Measurements from ENCODE around the gene COL17A1.

Gene COL17A1

DNA sequence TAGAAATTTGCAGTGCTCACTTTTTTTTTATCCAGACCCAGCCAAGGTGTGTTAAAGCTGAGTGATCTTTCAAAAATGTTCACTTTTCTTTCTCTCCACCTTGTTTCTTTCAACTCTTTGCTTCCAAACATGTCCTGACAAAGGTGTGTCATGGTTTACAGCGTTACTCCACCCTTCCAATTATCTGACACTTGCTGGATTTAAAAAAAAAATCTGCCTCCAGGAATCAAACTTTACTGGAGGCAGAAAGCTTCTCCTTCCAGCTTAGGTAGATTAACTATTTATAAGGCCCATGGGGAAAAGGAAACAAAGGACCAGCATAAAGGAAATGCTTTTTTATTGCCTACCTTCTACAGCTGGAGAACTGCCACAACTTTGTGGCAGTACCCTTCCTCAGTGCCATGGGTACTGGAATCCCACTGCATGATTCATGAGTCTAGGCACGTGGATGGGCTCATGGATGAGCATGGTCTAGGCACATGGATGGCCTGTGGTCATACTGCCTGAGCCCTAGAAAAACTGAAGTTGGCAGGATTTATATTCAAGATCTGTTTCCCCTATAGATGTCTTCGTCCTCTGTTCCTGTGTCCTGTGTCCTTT, at the start of gene COL17A1:
TSS of gene COL17A1 (minus strand) at position 80 of the 600 bp plus-strand sequence. CDS start 5,207 bp downstream, outside the sequence.
- DNase-seq: no peak

- DNase-seq: no peak
These were observed 44.4 kb upstream of the COL17A1 start for GRCh38 chr10:104130041-104130440.

GRCh38 chr10:104128214-104128613, 42.5 kb upstream of the COL17A1 start:
- DNase-seq: no peak

DNA sequence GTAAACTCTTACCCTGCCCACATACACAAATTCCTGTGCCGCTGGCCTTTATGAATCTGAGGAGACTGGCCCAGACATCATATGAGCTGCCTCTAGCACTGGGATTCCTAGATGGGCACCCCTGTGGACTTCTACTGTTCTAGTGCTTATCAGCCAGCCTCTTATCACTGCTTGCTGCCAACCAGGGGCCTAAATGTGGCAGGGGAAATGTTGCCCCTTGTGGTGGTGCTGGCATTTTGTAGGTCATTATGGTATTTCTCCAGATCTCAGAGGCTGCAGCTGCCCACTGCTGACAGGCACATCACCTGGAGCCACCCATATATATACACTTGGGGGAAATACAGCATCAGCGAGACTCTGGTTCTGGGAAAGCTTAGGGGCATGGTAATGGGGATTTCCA, 41.7 kb upstream of the COL17A1 start:
- peak; percentile 12 to 17 for DNase-seq

- peak in 1 of 2 donors; percentile 26 for DNase-seq
These were observed 37.7 kb upstream of the COL17A1 start for GRCh38 chr10:104123397-104123796.

GRCh38 chr10:104122225-104123107, 36.8 kb upstream of the COL17A1 start:
- DNase-seq: no peak

GRCh38 chr10:104121485-104122224, 36.0 kb upstream of the COL17A1 start, which contains the start of gene SFR1:
SFR1 (plus strand) TSS chr10:104122171; CDS start chr10:104122184, 13 bp downstream.
- peak; percentile 99 to 100 for DNase-seq

- peak; percentile 91 to 95 for DNase-seq
These were observed 35.3 kb upstream of the COL17A1 start for GRCh38 chr10:104120903-104121484.

GRCh38 chr10:104120512-104120902, 34.8 kb upstream of the COL17A1 start:
- no peak for DNase-seq

DNA sequence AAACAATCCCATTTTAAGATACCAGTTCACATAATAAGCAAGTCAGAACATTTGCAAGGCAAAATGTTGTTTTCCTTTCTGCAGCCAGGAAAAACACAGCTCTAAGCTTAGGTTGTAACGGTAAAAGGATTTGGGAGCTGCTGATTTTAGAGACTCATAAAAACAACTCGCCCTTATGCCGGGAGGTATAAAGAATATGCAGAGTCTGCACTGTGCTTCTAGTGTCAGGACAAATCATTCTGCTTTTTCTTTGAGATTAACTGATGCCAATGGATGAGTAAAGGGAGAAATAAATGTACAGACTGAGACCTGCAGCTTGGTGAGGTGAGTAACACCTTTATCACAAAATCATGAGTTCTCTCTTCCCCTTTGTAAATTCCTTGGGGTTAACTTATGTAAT, 34.3 kb upstream of the COL17A1 start:
- no peak for DNase-seq

GRCh38 chr10:104117839-104118323, 32.2 kb upstream of the COL17A1 start:
- DNase-seq: no peak

DNA sequence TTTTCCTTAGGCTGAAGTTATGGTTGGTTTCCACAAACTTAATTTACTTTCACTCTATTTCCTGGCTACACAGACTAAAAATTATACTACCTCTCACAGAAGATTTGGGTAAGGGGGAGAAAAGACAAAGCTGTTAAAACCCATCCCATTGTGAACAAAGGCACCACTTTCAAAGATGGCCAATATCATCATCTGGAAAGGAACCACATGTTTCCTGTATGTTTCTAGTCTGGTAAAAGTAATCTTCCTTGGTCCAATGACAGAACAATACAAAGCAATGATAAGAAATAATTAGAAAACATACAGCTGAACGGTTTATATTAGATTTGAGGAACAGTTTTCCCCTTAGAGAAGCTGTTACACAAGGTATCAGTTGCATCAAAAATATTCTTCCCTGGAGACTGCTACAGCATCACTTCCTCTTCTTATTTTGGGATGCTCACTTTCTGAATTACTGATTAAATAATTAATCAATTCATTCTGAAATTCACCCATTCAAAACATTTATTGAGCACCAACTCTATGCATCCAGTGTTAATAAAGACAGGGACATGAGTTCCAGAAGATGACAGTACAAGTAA, 27.8 kb upstream of the COL17A1 start:
- DNase-seq: no peak

GRCh38 chr10:104109908-104110662, 24.4 kb upstream of the COL17A1 start:
- DNase-seq: no peak

- no peak for DNase-seq
These were observed 19.2 kb upstream of the COL17A1 start for GRCh38 chr10:104104926-104105325.

DNA sequence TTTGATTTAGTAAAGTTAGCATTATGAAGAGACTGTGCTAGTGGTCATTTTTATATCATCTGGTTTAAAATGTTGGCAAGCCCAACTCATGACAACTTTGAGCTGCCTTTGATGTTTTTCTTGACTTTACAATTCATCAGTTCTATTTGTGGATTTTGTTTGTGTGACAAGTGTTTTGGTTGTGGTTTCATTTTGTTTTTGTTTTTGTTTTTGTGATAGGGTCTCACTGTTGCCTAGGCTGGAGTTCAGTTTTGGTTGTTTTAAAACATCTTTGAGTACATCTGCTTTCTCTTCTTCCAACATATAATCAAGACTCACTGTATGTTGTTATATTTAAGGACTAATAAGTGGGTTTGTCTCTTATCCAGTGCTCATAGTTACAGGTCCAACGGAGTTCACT, 18.7 kb upstream of the COL17A1 start:
- DNase-seq: no peak

DNA sequence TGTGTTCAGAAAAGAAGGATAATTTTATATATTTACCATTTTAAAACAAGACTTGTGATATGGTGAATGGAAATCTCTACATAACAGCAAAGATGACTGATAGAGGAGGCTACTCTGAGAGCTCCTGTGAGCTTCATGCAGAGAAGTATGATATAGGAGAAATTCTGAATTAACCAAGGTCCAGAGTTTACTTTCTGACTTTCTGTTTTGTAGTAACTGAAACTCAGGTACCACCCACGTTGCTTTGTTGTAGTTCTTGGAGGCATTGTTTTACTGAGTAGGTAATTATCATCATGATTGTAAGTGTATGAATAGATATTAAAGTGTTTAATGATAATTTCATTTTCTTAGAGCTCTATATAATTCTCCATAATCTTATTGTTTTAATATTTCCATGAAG, 18.3 kb upstream of the COL17A1 start:
- DNase-seq: no peak

DNA sequence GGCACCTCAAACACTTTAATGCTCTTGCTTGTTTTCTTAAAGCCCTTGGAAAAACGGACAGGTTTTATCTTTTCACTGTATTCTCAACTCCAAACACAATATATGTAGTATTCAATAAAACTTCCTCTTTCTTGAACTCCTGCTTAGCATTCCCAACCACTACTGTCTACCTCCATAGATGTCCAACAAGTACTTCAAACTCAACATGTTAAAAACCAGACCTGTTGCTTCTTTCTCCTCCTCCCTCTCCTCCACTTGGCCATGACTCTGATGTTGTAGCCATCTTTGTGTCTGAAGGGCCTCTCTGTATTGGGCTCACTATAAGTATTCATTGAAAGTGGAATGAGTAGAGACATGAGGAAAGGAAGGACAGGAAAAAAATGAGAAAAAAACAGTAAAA, 16.2 kb upstream of the COL17A1 start:
- no peak for DNase-seq

GRCh38 chr10:104100795-104101194, 15.1 kb upstream of the COL17A1 start:
- no peak for DNase-seq

GRCh38 chr10:104099941-104100340, 14.3 kb upstream of the COL17A1 start:
- DNase-seq: no peak

DNA sequence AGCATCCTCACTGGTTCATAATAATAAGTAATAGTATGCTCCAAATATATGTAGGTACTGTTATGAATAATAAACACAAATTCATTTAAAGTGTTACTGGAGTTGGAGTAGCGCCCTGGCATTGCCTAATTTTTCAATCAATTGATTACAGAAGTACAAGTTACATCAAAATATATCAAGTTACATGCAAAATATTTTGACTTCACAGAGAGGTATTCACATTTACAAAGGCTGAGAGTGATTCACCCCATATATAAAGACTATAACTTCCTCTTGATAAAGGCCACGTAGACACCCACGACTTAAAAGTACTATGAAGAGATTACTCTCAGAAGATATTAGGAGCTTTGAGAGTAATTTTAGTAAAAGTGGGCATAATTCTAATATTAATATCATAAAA, 13.6 kb upstream of the COL17A1 start:
- DNase-seq: no peak

DNA sequence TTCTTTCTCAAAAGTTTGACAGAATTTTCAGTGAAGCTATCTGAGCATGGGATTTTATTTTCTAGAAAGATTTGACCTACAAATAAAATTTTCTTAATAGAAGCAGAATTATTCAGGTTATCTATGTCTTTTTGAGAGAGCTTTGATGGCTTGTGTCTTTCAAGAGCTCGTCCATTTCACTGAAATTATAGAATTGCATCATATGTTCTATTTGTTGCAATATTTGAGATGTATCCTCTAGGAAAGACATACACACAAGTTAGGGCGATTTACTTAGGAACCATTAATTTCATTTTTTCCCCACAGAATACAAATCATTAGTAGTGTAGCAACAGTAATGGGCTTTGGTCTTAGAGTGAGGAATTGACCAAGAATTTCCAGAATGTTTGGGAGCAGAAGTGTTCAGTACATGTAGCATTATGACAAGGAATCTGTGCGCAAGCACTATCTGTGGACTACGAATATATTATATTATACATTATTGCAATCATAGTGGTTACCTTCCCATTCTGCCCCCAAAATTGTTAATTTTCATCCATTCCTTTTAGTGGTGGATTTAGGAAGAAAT, 12.8 kb upstream of the COL17A1 start:
- no peak for DNase-seq
